Neural cell (in vitro differentiated cells): ENCODE data around the gene GLIS2. TPM values are rescaled to one million over a fixed set of nuclear protein-coding genes. Genes with fewer than 3 reads are reported as not detected.

Source experiments
- H2AFZ ChIP-seq: fragments of 200-600, 300-800 bp; sonication (generic), shearing (Covaris generic); 2 replicates; pipeline ENCODE4 v1.6.0; 2014; ENCODE audit warnings: low read depth, mild to moderate bottlenecking, antibody characterized with exemption, low read length, moderate library complexity
- H3F3A ChIP-seq: fragments of 200-600 bp; shearing (Covaris generic); 2 replicates; pipeline ENCODE4 v1.6.1; 2016; ENCODE audit warnings: mild to moderate bottlenecking, moderate library complexity, mixed read lengths, antibody characterized with exemption, low read length; ENCODE audit not compliant: insufficient read depth, poor library complexity, severe bottlenecking
- H3K27ac ChIP-seq: fragments of 200-600, 300-800 bp; sonication (generic), shearing (Covaris generic); 2 replicates; pipeline ENCODE4 v1.5.1; 2014; ENCODE audit warnings: mild to moderate bottlenecking, low read length, moderate library complexity
- H3K27me3 ChIP-seq: fragments of 300-800, 200-600 bp; sonication (generic), shearing (Covaris generic); 2 replicates; pipeline ENCODE4 v1.6.0; 2014; ENCODE audit warnings: mild to moderate bottlenecking, low read depth, low read length, moderate library complexity; ENCODE audit not compliant: insufficient read depth
- H3K36me3 ChIP-seq: fragments of 300-800, 200-600 bp; sonication (generic), shearing (Covaris generic); 2 replicates; pipeline ENCODE4 v1.5.1; 2014; ENCODE audit warnings: mild to moderate bottlenecking, antibody characterized with exemption, low read length, moderate library complexity; ENCODE audit not compliant: insufficient read depth
- H3K4me2 ChIP-seq: fragments of 300-800, 200-600 bp; sonication (generic), shearing (Covaris generic); 2 replicates; pipeline ENCODE4 v1.6.0; 2014; ENCODE audit warnings: mild to moderate bottlenecking, low read length
- H3K4me3 ChIP-seq: fragments of 300-800, 200-600 bp; sonication (generic), shearing (Covaris generic); 2 replicates; pipeline ENCODE4 v1.5.1; 2014; ENCODE audit warnings: mild to moderate bottlenecking, low read length, moderate library complexity
- H3K79me2 ChIP-seq: fragments of 200-600 bp; shearing (Covaris generic); replicated peaks from 2 replicates; pipeline ENCODE4 v1.6.0; 2014; ENCODE audit warnings: mild to moderate bottlenecking, low read length, moderate library complexity; ENCODE audit not compliant: insufficient read depth
- H3K9ac ChIP-seq: fragments of 300-800, 200-600 bp; sonication (generic), shearing (Covaris generic); 2 replicates; pipeline ENCODE4 v1.6.1; 2016; ENCODE audit warnings: mild to moderate bottlenecking, low read length, mixed read lengths
- H3K9me2 ChIP-seq: fragments of 200-600 bp; shearing (Covaris generic); 2 replicates; pipeline ENCODE4 v1.6.1; 2016; ENCODE audit warnings: mild to moderate bottlenecking, low read length, mixed read lengths; ENCODE audit not compliant: insufficient read depth
- H3K9me3 ChIP-seq: fragments of 200-600, 300-800 bp; sonication (generic), shearing (Covaris generic); 2 replicates; pipeline ENCODE4 v1.6.1; 2016; ENCODE audit warnings: mild to moderate bottlenecking, mixed run types, low read length, moderate library complexity, mixed read lengths
- H4K20me1 ChIP-seq: fragments of 200-600 bp; shearing (Covaris generic); 2 replicates; pipeline ENCODE4 v1.6.1; 2016; ENCODE audit warnings: mild to moderate bottlenecking, mixed run types; ENCODE audit not compliant: insufficient read depth
- EP300 ChIP-seq: fragments of 450-650 bp; conservative IDR thresholded peaks from 2 replicates; pipeline ENCODE4 v1.6.1; 2014; ENCODE audit warnings: antibody characterized with exemption, mild to moderate bottlenecking, moderate library complexity; ENCODE audit not compliant: poor library complexity, severe bottlenecking
- EZH2 ChIP-seq: fragments of 200-600, 300-800 bp; shearing (Covaris generic), sonication (generic); IDR thresholded peaks from 2 replicates; pipeline ENCODE4 v1.6.1; 2014; ENCODE audit warnings: antibody characterized with exemption, low read length, borderline replicate concordance, mild to moderate bottlenecking; ENCODE audit not compliant: insufficient read depth, poor library complexity, severe bottlenecking
- MXI1 ChIP-seq: fragments of 450-650 bp; conservative IDR thresholded peaks from 2 replicates; pipeline ENCODE4 v1.6.1; 2014; ENCODE audit warnings: antibody characterized with exemption, mild to moderate bottlenecking; ENCODE audit not compliant: poor library complexity, severe bottlenecking
- POLR2AphosphoS5 ChIP-seq: IDR thresholded peaks from 2 replicates; pipeline ENCODE4 v1.6.1; 2012
- RAD21 ChIP-seq: fragments of 450-650 bp; conservative IDR thresholded peaks from 2 replicates; pipeline ENCODE4 v1.6.1; 2014; ENCODE audit warnings: antibody characterized with exemption, mild to moderate bottlenecking, moderate library complexity
- SMC3 ChIP-seq: fragments of 450-650 bp; conservative IDR thresholded peaks from 2 replicates; pipeline ENCODE4 v1.6.1; 2014; ENCODE audit warnings: antibody characterized with exemption, mild to moderate bottlenecking, moderate library complexity; ENCODE audit not compliant: poor library complexity
- TAF1 ChIP-seq: IDR thresholded peaks from 2 replicates; pipeline ENCODE4 v1.6.1; 2012; ENCODE audit warnings: low read depth
- polyA plus RNA-seq: library from polyadenylated mRNA; depleted of rRNA; stranded (reverse); fragments of >200 nt; gene quantifications from 2 replicates; pipeline ENCODE4 v1.2.3, GENCODE V29; 2014
- TF ChIP-seq, protein P1 (sequence below): IDR thresholded peaks from 2 replicates; pipeline ENCODE4 v1.6.1; 2012; ENCODE audit warnings: borderline replicate concordance
- TF ChIP-seq, protein P2 (sequence below): fragments of 450-650 bp; IDR thresholded peaks from 2 replicates; pipeline ENCODE4 v1.5.1; 2014; ENCODE audit warnings: antibody characterized with exemption, mild to moderate bottlenecking, moderate library complexity; ENCODE audit not compliant: poor library complexity, severe bottlenecking

GLIS2 gene
- polyA plus RNA-seq, 1 donor from 2014 or later: 2.6 TPM

DNA sequence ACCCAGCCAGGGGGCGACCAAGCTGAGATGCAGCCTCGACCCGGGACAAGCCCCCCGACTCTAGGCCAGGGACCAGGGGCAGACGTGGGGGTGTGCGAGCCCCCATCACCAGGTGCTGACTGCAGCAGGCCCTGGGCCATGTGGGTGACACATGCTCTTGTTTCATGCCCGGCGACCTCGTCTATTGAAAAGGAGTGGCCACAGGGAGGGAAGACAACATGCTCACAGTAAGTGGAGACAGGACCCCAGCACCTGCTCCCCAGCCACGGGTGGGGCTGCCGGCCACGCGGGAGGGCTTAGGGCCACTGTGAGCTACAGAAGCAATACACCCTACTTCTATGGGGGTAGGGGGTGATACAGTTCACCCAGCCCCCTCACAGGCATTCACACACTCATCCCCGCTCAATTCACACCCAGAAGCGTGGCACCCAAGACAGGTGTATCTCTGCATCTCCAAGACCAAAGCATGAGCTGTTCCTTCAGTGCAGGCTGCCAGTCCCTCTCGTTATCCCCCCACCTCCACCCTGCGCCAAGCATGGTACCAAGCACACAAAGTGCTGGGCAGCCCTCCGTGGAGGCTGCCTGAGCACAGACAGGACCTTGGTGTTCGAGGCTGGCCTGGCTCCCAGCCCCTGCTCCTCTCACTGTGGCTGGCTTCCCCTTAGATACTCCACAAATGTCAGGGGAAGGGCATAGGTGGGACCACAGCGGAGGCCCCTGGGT is 69.4 kb downstream of the GLIS2 start:
- Histone ChIP-seq H3K9me2 (no peaks in the 10 kb centered on the region), H3K27ac (no peak overlapping the region), H3K27me3 (no peaks in the 10 kb centered on the region), H3K4me2 (no peak overlapping the region), H2AFZ (no peak overlapping the region), H3K9ac (no peak overlapping the region), H3K36me3 (no peaks in the 10 kb centered on the region), H3K79me2 (no peaks in the 10 kb centered on the region), H3K9me3 (no peaks in the 10 kb centered on the region), H3K4me3 (no peak overlapping the region), H4K20me1 (no peaks in the 10 kb centered on the region), H3F3A (no peaks in the 10 kb centered on the region)
- TF ChIP-seq TAF1 (no peak), MXI1 (no peak), EZH2 (no peak), RAD21 (no peak), POLR2AphosphoS5 (no peak), EP300 (no peak)
- TF ChIP-seq, protein P1, sequence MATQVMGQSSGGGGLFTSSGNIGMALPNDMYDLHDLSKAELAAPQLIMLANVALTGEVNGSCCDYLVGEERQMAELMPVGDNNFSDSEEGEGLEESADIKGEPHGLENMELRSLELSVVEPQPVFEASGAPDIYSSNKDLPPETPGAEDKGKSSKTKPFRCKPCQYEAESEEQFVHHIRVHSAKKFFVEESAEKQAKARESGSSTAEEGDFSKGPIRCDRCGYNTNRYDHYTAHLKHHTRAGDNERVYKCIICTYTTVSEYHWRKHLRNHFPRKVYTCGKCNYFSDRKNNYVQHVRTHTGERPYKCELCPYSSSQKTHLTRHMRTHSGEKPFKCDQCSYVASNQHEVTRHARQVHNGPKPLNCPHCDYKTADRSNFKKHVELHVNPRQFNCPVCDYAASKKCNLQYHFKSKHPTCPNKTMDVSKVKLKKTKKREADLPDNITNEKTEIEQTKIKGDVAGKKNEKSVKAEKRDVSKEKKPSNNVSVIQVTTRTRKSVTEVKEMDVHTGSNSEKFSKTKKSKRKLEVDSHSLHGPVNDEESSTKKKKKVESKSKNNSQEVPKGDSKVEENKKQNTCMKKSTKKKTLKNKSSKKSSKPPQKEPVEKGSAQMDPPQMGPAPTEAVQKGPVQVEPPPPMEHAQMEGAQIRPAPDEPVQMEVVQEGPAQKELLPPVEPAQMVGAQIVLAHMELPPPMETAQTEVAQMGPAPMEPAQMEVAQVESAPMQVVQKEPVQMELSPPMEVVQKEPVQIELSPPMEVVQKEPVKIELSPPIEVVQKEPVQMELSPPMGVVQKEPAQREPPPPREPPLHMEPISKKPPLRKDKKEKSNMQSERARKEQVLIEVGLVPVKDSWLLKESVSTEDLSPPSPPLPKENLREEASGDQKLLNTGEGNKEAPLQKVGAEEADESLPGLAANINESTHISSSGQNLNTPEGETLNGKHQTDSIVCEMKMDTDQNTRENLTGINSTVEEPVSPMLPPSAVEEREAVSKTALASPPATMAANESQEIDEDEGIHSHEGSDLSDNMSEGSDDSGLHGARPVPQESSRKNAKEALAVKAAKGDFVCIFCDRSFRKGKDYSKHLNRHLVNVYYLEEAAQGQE: no peak

- no peaks in the 10 kb centered on the region for H3K27me3 ChIP-seq
- no peaks in the 10 kb centered on the region for H3F3A ChIP-seq
- no peak overlapping the region for H3K4me2 ChIP-seq
- H2AFZ ChIP-seq: no peak overlapping the region
- TF ChIP-seq SMC3 (no peak), MXI1 (no peak), EZH2 (no peak), RAD21 (no peak), EP300 (no peak), TAF1 (no peak), POLR2AphosphoS5 (no peak)
- TF ChIP-seq, protein P2, sequence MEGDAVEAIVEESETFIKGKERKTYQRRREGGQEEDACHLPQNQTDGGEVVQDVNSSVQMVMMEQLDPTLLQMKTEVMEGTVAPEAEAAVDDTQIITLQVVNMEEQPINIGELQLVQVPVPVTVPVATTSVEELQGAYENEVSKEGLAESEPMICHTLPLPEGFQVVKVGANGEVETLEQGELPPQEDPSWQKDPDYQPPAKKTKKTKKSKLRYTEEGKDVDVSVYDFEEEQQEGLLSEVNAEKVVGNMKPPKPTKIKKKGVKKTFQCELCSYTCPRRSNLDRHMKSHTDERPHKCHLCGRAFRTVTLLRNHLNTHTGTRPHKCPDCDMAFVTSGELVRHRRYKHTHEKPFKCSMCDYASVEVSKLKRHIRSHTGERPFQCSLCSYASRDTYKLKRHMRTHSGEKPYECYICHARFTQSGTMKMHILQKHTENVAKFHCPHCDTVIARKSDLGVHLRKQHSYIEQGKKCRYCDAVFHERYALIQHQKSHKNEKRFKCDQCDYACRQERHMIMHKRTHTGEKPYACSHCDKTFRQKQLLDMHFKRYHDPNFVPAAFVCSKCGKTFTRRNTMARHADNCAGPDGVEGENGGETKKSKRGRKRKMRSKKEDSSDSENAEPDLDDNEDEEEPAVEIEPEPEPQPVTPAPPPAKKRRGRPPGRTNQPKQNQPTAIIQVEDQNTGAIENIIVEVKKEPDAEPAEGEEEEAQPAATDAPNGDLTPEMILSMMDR: no peak
- TF ChIP-seq, protein P1: no peak
- no peak overlapping the region for H3K9ac ChIP-seq
- no peak overlapping the region for H3K27ac ChIP-seq
- no peaks in the 10 kb centered on the region for H3K9me3 ChIP-seq
- no peaks in the 10 kb centered on the region for H4K20me1 ChIP-seq
- no peak overlapping the region for H3K4me3 ChIP-seq
- H3K36me3 ChIP-seq: no peaks in the 10 kb centered on the region
- H3K79me2 ChIP-seq: no peaks in the 10 kb centered on the region
- H3K9me2 ChIP-seq: no peaks in the 10 kb centered on the region
These were observed 70.1 kb downstream of the GLIS2 start for GRCh38 chr16:4385789-4386450.
